HEK293 (cell line): Measurements from ENCODE around the gene SKI.
"Not testable (repeated sequence)": the region's sequence is repeated elsewhere in the genome, so short reads cannot be mapped to it uniquely, and the experiment has no call there.

Experiments used
- CTCF ChIA-PET: fragments of 350-600 bp; formaldehyde crosslinking; extraction: SDS; loops from one replicate; lab custom pipeline; 2021; ENCODE audit warnings: antibody characterized with exemption; lab: Yijun Ruan, JAX
- POLR2A ChIA-PET: fragments of 300-600 bp; formaldehyde crosslinking; extraction: SDS; loops from one replicate; lab custom pipeline; 2020; ENCODE audit warnings: antibody characterized with exemption, inconsistent platforms; lab: Yijun Ruan, JAX
- H3K27ac ChIP-seq: fragments of 200-500 bp; sonication (Bioruptor generic); 2 replicates; pipeline ENCODE4 v1.5.1; 2014; ENCODE audit warnings: low read depth, low read length, control low read depth, inconsistent platforms; ENCODE audit errors: extremely low read depth
- H3K36me3 ChIP-seq, 2 experiments: fragments of 200-500 bp in 1 of 2; sonication (Bioruptor generic) in 1 of 2; 1 replicate in 1 of 2; 2 replicates in 1 of 2; pipeline ENCODE4 v1.5.1; 2014 to 2017; ENCODE audit warnings: inconsistent platforms in 2 of 2, low read length in 2 of 2; ENCODE audit not compliant: control insufficient read depth in 2 of 2, insufficient read depth in 1 of 2
- H3K4me1 ChIP-seq: fragments of 200-500 bp; sonication (Bioruptor generic); 2 replicates; pipeline ENCODE4 v1.5.1; 2014; ENCODE audit warnings: mild to moderate bottlenecking, low read length, inconsistent platforms; ENCODE audit not compliant: control insufficient read depth, insufficient read depth
- H3K4me3 ChIP-seq: 2 replicates; pipeline ENCODE4 v1.5.1; 2011; ENCODE audit warnings: low read depth, mild to moderate bottlenecking, control low read depth, low read length, moderate library complexity
- H3K9me3 ChIP-seq: fragments of 200-500 bp; sonication (Bioruptor generic); 2 replicates; pipeline ENCODE4 v1.5.1; 2014; ENCODE audit warnings: low read depth, low read length, inconsistent platforms; ENCODE audit not compliant: control insufficient read depth, insufficient read depth
- EGR2 ChIP-seq: fragments of 450-650 bp; formaldehyde crosslinking; IDR thresholded peaks from 2 replicates; pipeline ENCODE4 v1.5.1; 2016; ENCODE audit warnings: low read depth, missing biosample characterization, missing genetic modification characterization
- KLF1 ChIP-seq: fragments of 450-650 bp; formaldehyde crosslinking; IDR thresholded peaks from 2 replicates; pipeline ENCODE4 v1.5.1; 2016; ENCODE audit warnings: missing biosample characterization, missing genetic modification characterization
- ZBTB8A ChIP-seq: fragments of 450-650 bp; formaldehyde crosslinking; IDR thresholded peaks from 2 replicates; pipeline ENCODE4 v1.5.1; 2016; ENCODE audit warnings: missing biosample characterization, missing genetic modification characterization
- ZFHX2 ChIP-seq: fragments of 450-650 bp; formaldehyde crosslinking; conservative IDR thresholded peaks from 2 replicates; pipeline ENCODE4 v1.5.1; 2016; ENCODE audit warnings: missing biosample characterization, missing genetic modification characterization
- ZNF549 ChIP-seq: fragments of 450-650 bp; IDR thresholded peaks from 2 replicates; pipeline ENCODE4 v1.5.1; 2018; ENCODE audit warnings: missing biosample characterization, missing genetic modification characterization, mild to moderate bottlenecking, inconsistent platforms, moderate library complexity
- ZNF596 ChIP-seq: fragments of 450-650 bp; IDR thresholded peaks from 2 replicates; pipeline ENCODE4 v1.5.0; 2018; ENCODE audit warnings: missing biosample characterization, mild to moderate bottlenecking, missing genetic modification characterization, moderate library complexity
- ZNF626 ChIP-seq: fragments of 450-650 bp; sonication (Bioruptor Pico); formaldehyde crosslinking; IDR thresholded peaks from 2 replicates; pipeline ENCODE4 v1.5.1; 2018; ENCODE audit warnings: missing biosample characterization, missing genetic modification characterization, inconsistent platforms
- ZNF747 ChIP-seq: fragments of 450-650 bp; formaldehyde crosslinking; IDR thresholded peaks from 2 replicates; pipeline ENCODE4 v1.5.1; 2016; ENCODE audit warnings: missing biosample characterization, missing genetic modification characterization
- TF ChIP-seq, protein P1 (sequence below): fragments of 450-650 bp; formaldehyde crosslinking; IDR thresholded peaks from 2 replicates; pipeline ENCODE4; 2016; ENCODE audit warnings: missing biosample characterization, missing genetic modification characterization
- TF ChIP-seq, protein P2 (sequence below): fragments of 450-650 bp; formaldehyde crosslinking; IDR thresholded peaks from 2 replicates; pipeline ENCODE4 v1.5.1; 2016; ENCODE audit warnings: missing biosample characterization, missing genetic modification characterization
- TF ChIP-seq, protein P3 (sequence below): fragments of 450-650 bp; formaldehyde crosslinking; IDR thresholded peaks from 2 replicates; pipeline ENCODE4 v1.5.1; 2016; ENCODE audit warnings: missing biosample characterization, missing genetic modification characterization
- TF ChIP-seq, protein P4 (sequence below): fragments of 450-650 bp; formaldehyde crosslinking; IDR thresholded peaks from 2 replicates; pipeline ENCODE4 v1.5.1; 2016; ENCODE audit warnings: missing biosample characterization, missing genetic modification characterization

SKI gene

DNA sequence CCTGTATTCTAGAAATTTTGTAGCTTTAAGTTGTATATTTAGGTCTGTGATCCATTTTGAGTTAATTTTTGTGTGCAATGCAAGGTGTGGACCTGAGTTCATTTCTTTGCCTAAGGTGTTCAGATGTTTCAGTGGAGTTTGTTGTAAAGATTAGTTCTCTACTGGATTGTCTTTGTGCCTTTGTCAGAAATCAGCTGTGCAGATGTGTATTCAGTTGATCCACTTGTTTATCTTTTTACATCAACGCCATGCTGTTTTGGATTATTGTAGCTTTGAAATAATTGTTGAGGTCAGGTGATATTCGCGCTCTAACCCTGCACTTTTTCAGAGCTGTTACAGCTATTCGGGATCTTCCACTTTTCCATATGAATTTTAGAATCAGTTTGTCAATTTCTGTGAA, 32.8 kb downstream of the SKI start:
- Histone ChIP-seq H3K4me3 (no peak overlapping the region), H3K9me3 (no peaks in the 10 kb centered on the region), H3K27ac (no peak overlapping the region), H3K36me3 (no peaks in the 10 kb centered on the region; a peak in 1 of 3 replicates), H3K4me1 (peaks cover 13% of the 10 kb centered on the region)
- CTCF ChIA-PET, result interaction anchor here (0.9 to 1.2 kb wide), 2 partner anchors 23 to 66 kb away, joined by 3 to 5 read pairs; partner anchors contain the start of gene FAAP20
- no peak for TF ChIP-seq ZBTB8A (tag by site-specific recombination)
- TF ChIP-seq, protein P1, sequence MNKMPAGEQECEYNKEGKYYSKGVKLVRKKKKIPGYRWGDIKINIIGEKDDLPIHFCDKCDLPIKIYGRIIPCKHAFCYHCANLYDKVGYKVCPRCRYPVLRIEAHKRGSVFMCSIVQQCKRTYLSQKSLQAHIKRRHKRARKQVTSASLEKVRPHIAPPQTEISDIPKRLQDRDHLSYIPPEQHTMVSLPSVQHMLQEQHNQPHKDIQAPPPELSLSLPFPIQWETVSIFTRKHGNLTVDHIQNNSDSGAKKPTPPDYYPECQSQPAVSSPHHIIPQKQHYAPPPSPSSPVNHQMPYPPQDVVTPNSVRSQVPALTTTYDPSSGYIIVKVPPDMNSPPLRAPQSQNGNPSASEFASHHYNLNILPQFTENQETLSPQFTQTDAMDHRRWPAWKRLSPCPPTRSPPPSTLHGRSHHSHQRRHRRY (tag by site-specific recombination), result no peak
- TF ChIP-seq ZNF549, result no peak
- TF ChIP-seq, protein P2, sequence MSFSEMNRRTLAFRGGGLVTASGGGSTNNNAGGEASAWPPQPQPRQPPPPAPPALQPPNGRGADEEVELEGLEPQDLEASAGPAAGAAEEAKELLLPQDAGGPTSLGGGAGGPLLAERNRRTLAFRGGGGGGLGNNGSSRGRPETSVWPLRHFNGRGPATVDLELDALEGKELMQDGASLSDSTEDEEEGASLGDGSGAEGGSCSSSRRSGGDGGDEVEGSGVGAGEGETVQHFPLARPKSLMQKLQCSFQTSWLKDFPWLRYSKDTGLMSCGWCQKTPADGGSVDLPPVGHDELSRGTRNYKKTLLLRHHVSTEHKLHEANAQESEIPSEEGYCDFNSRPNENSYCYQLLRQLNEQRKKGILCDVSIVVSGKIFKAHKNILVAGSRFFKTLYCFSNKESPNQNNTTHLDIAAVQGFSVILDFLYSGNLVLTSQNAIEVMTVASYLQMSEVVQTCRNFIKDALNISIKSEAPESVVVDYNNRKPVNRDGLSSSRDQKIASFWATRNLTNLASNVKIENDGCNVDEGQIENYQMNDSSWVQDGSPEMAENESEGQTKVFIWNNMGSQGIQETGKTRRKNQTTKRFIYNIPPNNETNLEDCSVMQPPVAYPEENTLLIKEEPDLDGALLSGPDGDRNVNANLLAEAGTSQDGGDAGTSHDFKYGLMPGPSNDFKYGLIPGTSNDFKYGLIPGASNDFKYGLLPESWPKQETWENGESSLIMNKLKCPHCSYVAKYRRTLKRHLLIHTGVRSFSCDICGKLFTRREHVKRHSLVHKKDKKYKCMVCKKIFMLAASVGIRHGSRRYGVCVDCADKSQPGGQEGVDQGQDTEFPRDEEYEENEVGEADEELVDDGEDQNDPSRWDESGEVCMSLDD (tag by site-specific recombination), result no peak
- no peak for TF ChIP-seq ZNF626 (tag by site-specific recombination)
- TF ChIP-seq ZNF596 (tag by site-specific recombination), result no peak
- TF ChIP-seq, protein P3, sequence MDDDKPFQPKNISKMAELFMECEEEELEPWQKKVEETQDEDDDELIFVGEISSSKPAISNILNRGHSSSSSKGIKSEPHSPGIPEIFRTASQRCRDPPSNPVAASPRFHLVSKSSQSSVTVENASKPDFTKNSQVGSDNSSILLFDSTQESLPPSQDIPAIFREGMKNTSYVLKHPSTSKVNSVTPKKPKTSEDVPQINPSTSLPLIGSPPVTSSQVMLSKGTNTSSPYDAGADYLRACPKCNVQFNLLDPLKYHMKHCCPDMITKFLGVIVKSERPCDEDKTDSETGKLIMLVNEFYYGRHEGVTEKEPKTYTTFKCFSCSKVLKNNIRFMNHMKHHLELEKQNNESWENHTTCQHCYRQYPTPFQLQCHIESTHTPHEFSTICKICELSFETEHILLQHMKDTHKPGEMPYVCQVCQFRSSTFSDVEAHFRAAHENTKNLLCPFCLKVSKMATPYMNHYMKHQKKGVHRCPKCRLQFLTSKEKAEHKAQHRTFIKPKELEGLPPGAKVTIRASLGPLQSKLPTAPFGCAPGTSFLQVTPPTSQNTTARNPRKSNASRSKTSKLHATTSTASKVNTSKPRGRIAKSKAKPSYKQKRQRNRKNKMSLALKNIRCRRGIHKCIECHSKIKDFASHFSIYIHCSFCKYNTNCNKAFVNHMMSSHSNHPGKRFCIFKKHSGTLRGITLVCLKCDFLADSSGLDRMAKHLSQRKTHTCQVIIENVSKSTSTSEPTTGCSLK (tag by site-specific recombination), result no peak
- TF ChIP-seq ZNF747 (tag by site-specific recombination), result no peak
- TF ChIP-seq, protein P4, sequence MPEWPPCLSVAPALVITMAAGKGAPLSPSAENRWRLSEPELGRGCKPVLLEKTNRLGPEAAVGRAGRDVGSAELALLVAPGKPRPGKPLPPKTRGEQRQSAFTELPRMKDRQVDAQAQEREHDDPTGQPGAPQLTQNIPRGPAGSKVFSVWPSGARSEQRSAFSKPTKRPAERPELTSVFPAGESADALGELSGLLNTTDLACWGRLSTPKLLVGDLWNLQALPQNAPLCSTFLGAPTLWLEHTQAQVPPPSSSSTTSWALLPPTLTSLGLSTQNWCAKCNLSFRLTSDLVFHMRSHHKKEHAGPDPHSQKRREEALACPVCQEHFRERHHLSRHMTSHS (tag by site-specific recombination), result no peak
- POLR2A ChIA-PET, result no interaction called here

- peaks cover 13% of the 10 kb centered on the region for H3K4me1 ChIP-seq
- H3K9me3 ChIP-seq, H3K27ac ChIP-seq, H3K4me3 ChIP-seq, H3K36me3 ChIP-seq, POLR2A ChIA-PET: not testable (repeated sequence)
- CTCF ChIA-PET, result interaction anchor here (0.9 to 1.2 kb wide), 2 partner anchors 24 to 67 kb away, joined by 3 to 5 read pairs; partner anchors contain the start of gene FAAP20
- TF ChIP-seq EGR2, result peak; percentile 64
- peak; percentile 94 for TF ChIP-seq KLF1 (tag by site-specific recombination)
- TF ChIP-seq ZFHX2 (tag by site-specific recombination), result peak; percentile 59
Measured at GRCh38 chr1:2261476-2262395, 33.6 kb downstream of the SKI start.
